Inferior parietal cortex (tissue), 1 donor: ENCODE data around the gene ZNF428.
"Not testable (repeated sequence)": the region's sequence is repeated elsewhere in the genome, so short reads cannot be mapped to it uniquely, and the experiment has no call there.

Experiments used
- DNase-seq: peaks from one replicate; pipeline ENCODE4 v3.0.0-alpha.2; 2016; ENCODE audit errors: extremely low spot score

The ZNF428 gene

GRCh38 chr19:43619262-43620060 is at the start of gene ZNF428:
Gene ZNF428, minus strand, starts transcription at chr19:43619629. Its CDS starts 5,325 bp downstream, at chr19:43614304.
- DNase-seq = peak; percentile 93

- peak; percentile 97 for DNase-seq
Observed at GRCh38 chr19:43668406-43669109, 49.1 kb upstream of the ZNF428 start.

- DNase-seq = peak; percentile 20
Observed at GRCh38 chr19:43667876-43668405, 48.5 kb upstream of the ZNF428 start.

- no peak for DNase-seq
Observed at GRCh38 chr19:43667126-43667875, 47.9 kb upstream of the ZNF428 start.

GRCh38 chr19:43664018-43664417 is 44.6 kb upstream of the ZNF428 start:
- no peak for DNase-seq

- DNase-seq = no peak
Observed at GRCh38 chr19:43662487-43662886, 43.1 kb upstream of the ZNF428 start.

GRCh38 chr19:43660971-43661360 is 41.5 kb upstream of the ZNF428 start:
- DNase-seq = no peak

GRCh38 chr19:43660301-43660970 is 41.0 kb upstream of the ZNF428 start:
- no peak for DNase-seq

- no peak for DNase-seq
Observed at GRCh38 chr19:43658494-43658893, 39.1 kb upstream of the ZNF428 start.

GRCh38 chr19:43658001-43658400 is 38.6 kb upstream of the ZNF428 start:
- no peak for DNase-seq

GRCh38 chr19:43656436-43656835 is 37.0 kb upstream of the ZNF428 start:
- DNase-seq = no peak

GRCh38 chr19:43652546-43652874 is 33.1 kb upstream of the ZNF428 start:
- DNase-seq = no peak

- DNase-seq = peak; percentile 92
Observed at GRCh38 chr19:43651758-43652545, 32.5 kb upstream of the ZNF428 start.

GRCh38 chr19:43650276-43650675 is 30.8 kb upstream of the ZNF428 start:
- not testable (repeated sequence) for DNase-seq

GRCh38 chr19:43649514-43649913 is 30.1 kb upstream of the ZNF428 start:
- no peak for DNase-seq

GRCh38 chr19:43648633-43649032 is 29.2 kb upstream of the ZNF428 start:
- DNase-seq = no peak

GRCh38 chr19:43644181-43644580 is 24.8 kb upstream of the ZNF428 start:
- DNase-seq = no peak

- DNase-seq = no peak
Observed at GRCh38 chr19:43643326-43643725, 23.9 kb upstream of the ZNF428 start.

GRCh38 chr19:43642531-43642930 is 23.1 kb upstream of the ZNF428 start:
- no peak for DNase-seq

- no peak for DNase-seq
Observed at GRCh38 chr19:43641333-43641732, 21.9 kb upstream of the ZNF428 start.

GRCh38 chr19:43640424-43640757 is 21.0 kb upstream of the ZNF428 start:
- DNase-seq = no peak
